H1 (cell line): ENCODE measurements around the gene CCK. TPM values are rescaled to one million over a fixed set of nuclear protein-coding genes. Genes with fewer than 3 reads are reported as not detected.

Experiments used
- CBX8 ChIP-seq: fragments of 300-800, 300-1000 bp; sonication (generic); IDR thresholded peaks from 2 replicates; pipeline ENCODE4 v1.7.1; 2016; ENCODE audit warnings: low read depth, low read length, borderline replicate concordance
- polyA plus RNA-seq, 7 experiments: library from polyadenylated mRNA; depleted of rRNA in 3 of 7; stranded (reverse) in 5 of 7; unstranded in 2 of 7; fragments of >200 nt in 5 of 7; fragments of 200-250 nt in 2 of 7; gene quantifications; 1 replicate in 5 of 7; 2 replicates in 1 of 7; 4 replicates in 1 of 7; pipeline versions ENCODE4 v1.2.1 to v1.2.3, GENCODE V29; 2011 to 2013; ENCODE audit warnings: missing spikeins in 2 of 7, mixed read lengths in 2 of 7
- total RNA-seq: library from RNA; stranded (reverse); fragmentation: NEBNext Ultra II Directional; extraction: Animal tissue kit (Norgen Biotek cat#: 25700); gene quantifications from 2 replicates; pipeline ENCODE4 v1.2.1, GENCODE V29; 2021

Gene CCK
- total and polyA plus RNA-seq, 2 of the 8 experiments (the other 6 are each of a cell fraction or from before 2014, with no cell fraction given): 0.99 to 2.8 TPM

- no peak for TF ChIP-seq CBX8
Measured at GRCh38 chr3:42257007-42257406, 9.0 kb downstream of the CCK start (continued).
